ENCODE results near the gene LAMC3.

Gene LAMC3

GRCh38 chr9:131045300-131046092, 36.5 kb downstream of the LAMC3 start:
- no peak for DNase-seq (ENCODE audit: low spot score)

GRCh38 chr9:131046093-131046380, 37.1 kb downstream of the LAMC3 start:
- no peak for DNase-seq (ENCODE audit: low spot score)

- DNase-seq (ENCODE audit: low spot score): peak; percentile 84
These were observed 37.7 kb downstream of the LAMC3 start for GRCh38 chr9:131046581-131047202.

GRCh38 chr9:131048332-131048731, 39.4 kb downstream of the LAMC3 start:
- DNase-seq (ENCODE audit: low spot score): no peak

- no peak for DNase-seq (ENCODE audit: low spot score)
These were observed 39.8 kb downstream of the LAMC3 start for GRCh38 chr9:131048820-131049219.

GRCh38 chr9:131049829-131050715, 41.1 kb downstream of the LAMC3 start:
- no peak for DNase-seq (ENCODE audit: low spot score)

- no peak for DNase-seq (ENCODE audit: low spot score)
These were observed 41.9 kb downstream of the LAMC3 start for GRCh38 chr9:131050831-131051230.

GRCh38 chr9:131051592-131052517, 42.9 kb downstream of the LAMC3 start:
- DNase-seq (ENCODE audit: low spot score): no peak

- DNase-seq (ENCODE audit: low spot score): no peak
These were observed 44.9 kb downstream of the LAMC3 start for GRCh38 chr9:131053896-131054295.

GRCh38 chr9:131056781-131057506, 48.0 kb downstream of the LAMC3 start:
- DNase-seq (ENCODE audit: low spot score): no peak

- DNase-seq (ENCODE audit: low spot score): no peak
These were observed 52.1 kb downstream of the LAMC3 start for GRCh38 chr9:131060900-131061630.

GRCh38 chr9:131062969-131063368, 54.0 kb downstream of the LAMC3 start:
- no peak for DNase-seq (ENCODE audit: low spot score)

GRCh38 chr9:131065599-131065998, 56.6 kb downstream of the LAMC3 start:
- DNase-seq (ENCODE audit: low spot score): no peak

GRCh38 chr9:131067625-131068024, 58.7 kb downstream of the LAMC3 start:
- DNase-seq (ENCODE audit: low spot score): no peak

GRCh38 chr9:131068076-131068816, 59.3 kb downstream of the LAMC3 start:
- no peak for DNase-seq (ENCODE audit: low spot score)

GRCh38 chr9:131069699-131070098, 60.7 kb downstream of the LAMC3 start:
- no peak for DNase-seq (ENCODE audit: low spot score)

GRCh38 chr9:131072107-131072870, 63.3 kb downstream of the LAMC3 start:
- DNase-seq (ENCODE audit: low spot score): no peak

- no peak for DNase-seq (ENCODE audit: low spot score)
These were observed 63.9 kb downstream of the LAMC3 start for GRCh38 chr9:131072871-131073237.
